ENCODE data around the gene NRG3. TPM values are rescaled to one million over a fixed set of nuclear protein-coding genes. Genes with fewer than 3 reads are reported as not detected.
A peak's percentile ranks its signal among the peaks of the same experiment; 100 is the strongest.

The NRG3 gene
- total RNA-seq, 2 donors from 2014 or later = 1.7 to 2.3 TPM

GRCh38 chr10:82394987-82395386, 520.0 kb downstream of the NRG3 start:
- H3K27me3 Mint-ChIP-seq (ENCODE audit: insufficient read depth) = no peaks in the 10 kb centered on the region
- no peak for TF ChIP-seq CTCF (conservative IDR thresholded peaks at IDR 0.05)
- 95 to 100% methylated on average over 2 to 4 of the region's 5 CpGs for WGBS, 2 experiments (ENCODE audit: insufficient coverage in 1 of 2, insufficient read length in 1 of 2)
- Histone ChIP-seq H3K27ac (ENCODE audit: low read depth, low read length) (no peak overlapping the region), H3K36me3 (ENCODE audit: control insufficient read depth, insufficient read depth, low read length) (no peaks in the 10 kb centered on the region), H3K4me3 (ENCODE audit: low read length) (no peak overlapping the region), H3K9me3 (ENCODE audit: control insufficient read depth, low read length) (no peaks in the 10 kb centered on the region), H3K27me3 (ENCODE audit: control insufficient read depth, insufficient read depth, low read length, poor library complexity, severe bottlenecking) (no peaks in the 10 kb centered on the region), H3K4me1 (ENCODE audit: control insufficient read depth, insufficient read depth, low read length) (peaks cover 20% of the 10 kb centered on the region), H3K9ac (ENCODE audit: extremely low read depth, low read length, poor library complexity, severe bottlenecking) (no peak overlapping the region)
- DNase-seq = no peak
- H3K36me3 Mint-ChIP-seq (ENCODE audit: low read depth) = no peaks in the 10 kb centered on the region
- H3K27ac Mint-ChIP-seq = no peak overlapping the region
- no peak overlapping the region for H3K4me3 Mint-ChIP-seq
- peaks cover 39% of the 10 kb centered on the region for H3K4me1 Mint-ChIP-seq
- no peaks in the 10 kb centered on the region for H3K9me3 Mint-ChIP-seq

- Mint-ChIP-seq H3K4me1 (peaks cover 35% of the 10 kb centered on the region), H3K27me3 (ENCODE audit: insufficient read depth) (no peaks in the 10 kb centered on the region), H3K9me3 (no peaks in the 10 kb centered on the region)
Observed at GRCh38 chr10:82396886-82397285, 521.9 kb downstream of the NRG3 start.

GRCh38 chr10:82397854-82398253, 522.9 kb downstream of the NRG3 start:
- H3K27ac ChIP-seq (ENCODE audit: low read depth, low read length) = peak overlapping the region; percentile 50
- TF ChIP-seq CTCF (conservative IDR thresholded peaks at IDR 0.05) = no peak
- no peaks in the 10 kb centered on the region for H3K36me3 Mint-ChIP-seq (ENCODE audit: low read depth)
- H3K4me3 ChIP-seq (ENCODE audit: low read length) = peak overlapping the region; percentile 54
- H3K27me3 Mint-ChIP-seq (ENCODE audit: insufficient read depth) = no peaks in the 10 kb centered on the region
- no peaks in the 10 kb centered on the region for H3K9me3 ChIP-seq (ENCODE audit: control insufficient read depth, low read length)
- H3K9me3 Mint-ChIP-seq = no peaks in the 10 kb centered on the region
- WGBS, 2 experiments (ENCODE audit: insufficient coverage in 1 of 2, insufficient read length in 1 of 2) = 0 to 12% methylated on average over 1 of the region's 1 CpG
- peaks cover 24% of the 10 kb centered on the region for H3K4me1 ChIP-seq (ENCODE audit: control insufficient read depth, insufficient read depth, low read length)
- no peak overlapping the region for H3K9ac ChIP-seq (ENCODE audit: extremely low read depth, low read length, poor library complexity, severe bottlenecking)
- no peaks in the 10 kb centered on the region for H3K27me3 ChIP-seq (ENCODE audit: control insufficient read depth, insufficient read depth, low read length, poor library complexity, severe bottlenecking)
- H3K27ac Mint-ChIP-seq = peak overlapping the region; percentile 48
- peak; percentile 84 for DNase-seq
- H3K4me1 Mint-ChIP-seq = peaks cover 35% of the 10 kb centered on the region
- H3K36me3 ChIP-seq (ENCODE audit: control insufficient read depth, insufficient read depth, low read length) = no peaks in the 10 kb centered on the region
- no peak overlapping the region for H3K4me3 Mint-ChIP-seq

More at GRCh38 chr10:82396886-82397285, 521.9 kb downstream of the NRG3 start:
- Histone ChIP-seq H3K9ac (ENCODE audit: extremely low read depth, low read length, poor library complexity, severe bottlenecking) (no peak overlapping the region), H3K27ac (ENCODE audit: low read depth, low read length) (peak overlapping the region; percentile 50), H3K9me3 (ENCODE audit: control insufficient read depth, low read length) (no peaks in the 10 kb centered on the region), H3K27me3 (ENCODE audit: control insufficient read depth, insufficient read depth, low read length, poor library complexity, severe bottlenecking) (no peaks in the 10 kb centered on the region), H3K4me1 (ENCODE audit: control insufficient read depth, insufficient read depth, low read length) (peaks cover 24% of the 10 kb centered on the region), H3K4me3 (ENCODE audit: low read length) (peak overlapping the region; percentile 54), H3K36me3 (ENCODE audit: control insufficient read depth, insufficient read depth, low read length) (no peaks in the 10 kb centered on the region)
- DNase-seq = peak; percentile 75
- Mint-ChIP-seq H3K36me3 (ENCODE audit: low read depth) (no peaks in the 10 kb centered on the region), H3K27ac (no peak overlapping the region), H3K4me3 (no peak overlapping the region)
- TF ChIP-seq CTCF (conservative IDR thresholded peaks at IDR 0.05) = no peak

All from endodermal cell (in vitro differentiated cells).